EL (cell line): ENCODE results near the gene CASP6.

Experiments used
- DNase-seq: peaks from one replicate; pipeline ENCODE4 v3.0.0-alpha.2; 2016

Gene CASP6

DNA sequence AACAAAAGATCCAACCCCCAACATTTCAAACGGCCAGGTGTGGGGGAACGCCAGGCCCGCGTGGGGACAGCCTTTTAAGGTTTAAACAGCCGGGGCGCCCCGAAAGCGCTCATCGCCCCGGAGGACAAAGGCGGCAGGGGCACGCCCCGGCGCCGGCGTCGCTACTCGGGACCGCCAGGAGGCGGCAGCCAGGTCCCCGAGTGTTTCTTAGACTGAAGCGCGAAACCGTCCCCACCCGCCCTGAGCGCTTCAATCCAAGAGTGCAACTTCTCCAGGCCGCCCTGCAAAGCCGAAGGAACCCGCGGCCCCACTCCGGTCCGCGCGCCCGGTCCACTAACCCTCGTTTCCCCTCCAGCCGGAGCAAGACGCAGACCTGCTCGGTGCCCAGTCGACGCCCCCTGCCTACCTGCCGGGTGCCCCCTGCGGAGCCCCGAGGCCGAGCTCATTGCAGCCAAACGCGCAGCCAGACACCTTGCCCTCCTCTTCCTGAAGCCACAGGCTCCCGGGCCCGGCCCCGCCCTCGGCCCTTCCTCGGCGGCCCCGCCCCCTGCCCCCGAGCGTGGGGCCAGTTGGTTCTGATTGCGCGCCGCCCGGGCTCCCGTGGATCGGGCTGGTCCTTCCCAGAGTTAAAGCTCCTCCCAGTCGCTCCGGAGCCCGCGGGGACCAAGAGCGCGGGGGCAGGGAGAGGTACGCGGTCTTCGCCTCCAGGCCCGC is at the start of gene CASP6:
CASP6 (minus strand) TSS at position 496 of the 714 bp plus-strand sequence; CDS start at position 446, 50 bp downstream.
- peak; percentile 79 for DNase-seq

- no peak for DNase-seq
Measured at GRCh38 chr4:109752525-109752924, 49.3 kb upstream of the CASP6 start.

DNA sequence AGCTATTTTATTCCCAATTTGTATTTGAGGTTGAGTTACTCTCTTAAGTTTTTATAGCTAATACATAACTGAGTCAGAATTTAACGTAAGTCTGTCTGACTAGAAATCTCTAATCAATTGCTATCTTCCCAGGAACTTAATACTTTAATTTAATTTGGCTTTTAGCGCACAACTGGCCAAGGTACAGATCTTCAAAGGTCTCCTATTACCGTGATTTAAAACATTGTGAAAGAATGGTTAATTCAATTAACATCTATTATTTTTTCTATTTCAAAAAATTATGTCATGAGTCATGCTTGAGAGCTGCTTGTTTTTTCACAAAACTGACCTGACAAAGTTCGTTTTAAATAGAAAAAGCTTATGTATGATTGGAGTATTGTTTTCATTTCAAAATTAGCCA is 48.6 kb upstream of the CASP6 start:
- DNase-seq = no peak

DNA sequence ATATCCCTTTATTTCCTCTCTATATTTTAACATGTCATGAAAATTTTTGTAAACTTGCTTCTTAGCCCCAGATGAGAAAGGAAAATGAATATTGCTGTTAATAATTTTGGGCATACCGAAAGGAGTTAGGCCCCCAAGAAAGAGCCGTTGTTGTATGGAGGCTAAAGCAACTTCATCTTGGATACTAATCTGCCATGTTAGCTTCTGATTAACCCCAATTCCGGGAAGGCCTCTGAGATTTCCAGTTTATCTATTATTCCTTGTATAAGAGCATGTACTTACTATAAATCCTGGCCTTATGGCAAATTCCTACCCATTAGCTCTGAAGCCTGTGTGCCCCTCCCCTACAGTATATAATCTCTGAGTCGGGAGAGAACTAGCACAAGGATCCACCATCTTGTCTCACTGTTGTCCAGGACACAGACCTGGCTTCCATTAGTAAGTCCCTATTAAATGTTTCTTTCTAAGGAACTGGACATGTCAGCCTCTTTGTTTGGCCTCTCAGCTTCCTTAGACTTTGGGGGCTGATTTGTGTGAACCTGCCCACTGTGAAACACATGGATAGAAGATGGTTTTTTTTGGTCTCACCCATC is 47.5 kb upstream of the CASP6 start:
- DNase-seq = no peak

GRCh38 chr4:109749388-109750082 is 46.3 kb upstream of the CASP6 start:
- no peak for DNase-seq

DNA sequence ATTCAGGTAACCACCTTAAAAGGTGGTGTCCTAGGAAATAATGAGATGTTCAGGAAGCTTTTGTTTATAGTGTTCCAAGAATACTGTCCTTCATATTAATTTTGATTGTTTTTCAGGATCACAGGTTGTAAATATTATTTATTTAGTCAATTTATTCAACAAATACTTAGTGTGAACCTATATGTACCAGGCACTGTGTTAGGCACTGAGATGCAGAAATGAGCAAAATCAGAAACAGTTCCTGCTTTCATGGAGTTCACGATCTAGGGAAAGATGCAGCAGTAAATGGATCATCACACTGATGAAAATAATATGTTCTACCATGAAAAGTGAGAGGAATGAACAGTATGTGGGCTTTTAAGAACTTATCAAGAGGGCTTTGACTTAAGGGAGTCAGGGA is 44.9 kb upstream of the CASP6 start:
- no peak for DNase-seq

GRCh38 chr4:109746728-109747127 is 43.5 kb upstream of the CASP6 start:
- no peak for DNase-seq

- DNase-seq = no peak
Measured at GRCh38 chr4:109745830-109746229, 42.6 kb upstream of the CASP6 start.

GRCh38 chr4:109739547-109739946 is 36.3 kb upstream of the CASP6 start:
- peak; percentile 56 for DNase-seq

- no peak for DNase-seq
Measured at GRCh38 chr4:109738104-109738872, 35.0 kb upstream of the CASP6 start.

GRCh38 chr4:109735566-109736365 is 32.5 kb upstream of the CASP6 start:
- DNase-seq = peak; percentile 21

GRCh38 chr4:109733728-109734127 is 30.5 kb upstream of the CASP6 start:
- DNase-seq = no peak

DNA sequence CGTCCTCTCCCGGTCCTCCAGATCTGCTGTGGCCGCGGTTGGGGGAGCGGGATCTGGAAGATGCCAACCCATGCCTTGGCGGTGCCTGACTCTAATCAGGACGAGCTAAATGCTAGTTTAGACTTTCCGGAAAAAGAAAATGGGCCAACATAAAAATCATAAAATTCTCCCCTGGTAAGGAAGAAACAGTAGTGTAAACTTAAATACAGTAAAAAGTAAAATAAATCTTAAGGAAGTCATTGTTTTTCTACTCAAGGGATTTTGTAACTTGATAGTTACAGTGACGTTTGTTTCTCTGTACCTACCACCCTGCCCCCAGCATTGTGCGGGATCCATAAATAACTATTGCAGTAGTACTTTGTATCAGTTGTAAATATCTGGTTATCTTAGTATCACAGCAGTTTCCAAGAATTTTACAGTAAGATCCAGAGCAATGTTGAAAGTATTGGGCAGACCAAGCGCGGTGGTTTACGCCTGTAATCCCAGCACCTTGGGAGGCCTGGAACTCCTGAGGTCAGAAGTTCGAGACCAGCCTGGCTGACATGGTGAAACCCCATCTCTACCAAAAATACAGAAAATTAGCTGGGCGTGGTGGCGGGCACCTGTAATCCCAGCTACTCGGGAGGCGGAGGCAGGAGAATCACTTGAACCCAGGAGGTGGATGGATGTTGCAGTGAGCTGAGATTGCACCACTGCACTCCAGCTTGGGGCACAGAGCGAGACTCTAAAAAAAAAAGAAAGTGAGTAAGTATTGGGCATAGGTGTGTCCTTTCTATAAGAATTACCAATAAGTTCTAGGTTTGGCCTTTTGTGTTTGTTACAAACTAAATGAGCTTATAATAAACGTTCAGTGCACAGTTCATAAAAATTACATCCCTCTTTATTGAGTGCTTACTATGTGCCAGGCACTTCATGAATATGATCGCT is 27.6 kb upstream of the CASP6 start:
- no peak for DNase-seq

DNA sequence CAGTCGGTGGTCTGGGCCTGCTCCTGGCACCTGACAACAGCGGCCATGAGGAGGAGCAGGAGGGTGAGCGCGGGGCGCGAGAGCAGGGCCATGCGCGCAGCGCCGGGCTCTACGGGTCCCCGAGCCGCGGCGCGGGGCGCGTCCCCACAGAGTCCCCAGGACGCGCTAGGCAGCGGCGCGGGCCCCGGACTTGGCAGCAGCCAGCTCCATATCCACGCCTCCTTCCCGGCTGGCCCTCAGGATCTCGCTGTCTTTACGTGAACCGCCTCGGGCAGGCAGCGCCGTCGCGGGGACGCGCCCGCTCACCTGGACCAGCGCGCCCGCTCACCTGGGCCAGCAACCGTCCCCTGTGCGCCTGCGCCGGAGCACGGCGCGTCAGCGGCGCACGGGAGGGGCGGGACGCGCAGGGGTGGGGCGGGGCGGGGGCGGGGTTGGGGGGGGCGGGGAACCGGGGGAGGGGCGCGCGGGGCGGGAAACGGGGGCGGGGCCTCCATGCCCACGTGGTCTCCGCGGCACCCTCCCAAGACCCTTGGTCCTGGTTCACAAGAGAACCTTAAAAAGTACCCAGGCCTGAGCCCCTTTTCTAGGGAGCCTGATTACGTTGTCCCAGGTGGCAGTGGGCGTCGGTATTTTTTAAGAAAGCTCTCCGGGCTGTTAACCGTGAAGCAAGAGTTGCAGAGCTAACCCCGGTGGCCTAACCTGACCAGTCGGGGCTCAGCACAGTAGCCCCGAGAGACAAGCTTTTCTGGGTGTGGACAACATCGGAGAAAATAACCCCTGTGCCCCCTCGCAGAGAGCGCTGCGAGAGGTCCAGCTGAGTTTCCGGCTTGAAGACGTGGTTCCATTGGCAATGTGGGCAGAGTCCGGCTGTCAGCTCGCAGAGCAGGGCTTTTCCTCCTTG is 26.7 kb upstream of the CASP6 start, which contains the start of gene PLA2G12A:
PLA2G12A (minus strand) TSS at position 353 of the 901 bp plus-strand sequence; CDS start at position 92, 261 bp downstream.
- DNase-seq = peak; percentile 66

- peak; percentile 21 for DNase-seq
Measured at GRCh38 chr4:109729117-109729717, 26.0 kb upstream of the CASP6 start.

GRCh38 chr4:109728385-109728784 is 25.1 kb upstream of the CASP6 start:
- no peak for DNase-seq

GRCh38 chr4:109723110-109723509 is 19.9 kb upstream of the CASP6 start:
- no peak for DNase-seq

DNA sequence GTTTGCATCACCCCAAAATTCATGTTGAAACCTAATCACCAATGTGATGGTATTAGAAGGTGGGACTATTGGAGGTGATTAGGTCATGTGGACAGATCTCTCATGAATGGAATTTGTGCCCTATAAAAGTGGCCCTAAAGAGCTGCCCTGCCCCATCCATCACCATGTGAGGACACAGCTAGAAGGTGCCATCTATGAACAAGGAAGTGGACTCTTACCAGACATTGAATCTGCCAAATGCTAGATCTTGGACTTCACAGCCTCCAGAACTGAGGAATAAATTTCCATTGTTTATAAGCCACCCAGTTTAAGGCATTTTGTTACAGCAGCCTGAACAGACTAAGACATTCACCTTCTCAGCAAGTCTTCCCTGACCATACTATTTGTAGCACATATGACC is 19.1 kb upstream of the CASP6 start:
- no peak for DNase-seq

DNA sequence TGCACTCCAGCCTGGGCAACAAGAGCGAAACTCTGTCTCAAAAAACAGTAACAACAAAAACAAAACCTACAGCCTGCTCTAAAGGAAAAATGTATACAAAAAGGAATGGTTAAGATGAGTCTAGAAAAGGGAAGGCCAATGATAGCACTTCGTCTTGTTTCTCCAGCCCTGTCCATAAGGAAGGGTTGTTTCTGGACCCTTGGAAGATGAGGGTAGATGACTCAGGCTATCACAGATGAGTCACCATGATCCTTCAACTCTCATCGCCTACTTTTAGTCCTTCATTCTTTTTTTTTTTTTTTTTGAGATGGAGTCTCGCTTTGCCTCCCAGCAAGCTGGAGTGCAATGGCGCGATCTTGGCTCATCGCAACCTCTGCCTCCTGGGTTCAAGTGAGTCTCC is 17.8 kb upstream of the CASP6 start:
- DNase-seq = peak; percentile 61

GRCh38 chr4:109719604-109720003 is 16.4 kb upstream of the CASP6 start:
- no peak for DNase-seq
